Fibroblast of lung (primary cell): ENCODE results near the gene SCOC. TPM values are rescaled to one million over a fixed set of nuclear protein-coding genes. Genes with fewer than 3 reads are reported as not detected.
"Not testable (repeated sequence)": the region's sequence is repeated elsewhere in the genome, so short reads cannot be mapped to it uniquely, and the experiment has no call there.

ENCODE experiments used
- DNase-seq, 2 donors: peaks; one replicate each; pipeline versions ENCODE4 v3.0.0 to v3.0.0-alpha.2; 2010; ENCODE audit warnings: low read depth in 2 of 2
- H2AFZ ChIP-seq: 2 replicates; pipeline ENCODE4 v1.5.1; 2012; ENCODE audit warnings: low read length, control low read depth, inconsistent platforms
- H3K27ac ChIP-seq: 2 replicates; pipeline ENCODE4 v1.5.1; 2011; ENCODE audit warnings: low read length, control low read depth; ENCODE audit not compliant: insufficient read depth
- H3K27me3 ChIP-seq: 2 replicates; pipeline ENCODE4 v1.5.1; 2011; ENCODE audit warnings: mild to moderate bottlenecking, low read length; ENCODE audit not compliant: control insufficient read depth, insufficient read depth
- H3K36me3 ChIP-seq: 2 replicates; pipeline ENCODE4 v1.5.1; 2011; ENCODE audit warnings: low read length; ENCODE audit not compliant: control insufficient read depth, insufficient read depth
- H3K4me1 ChIP-seq: 2 replicates; pipeline ENCODE4 v1.5.1; 2011; ENCODE audit warnings: low read length; ENCODE audit not compliant: control insufficient read depth, insufficient read depth; ENCODE audit errors: extremely low read depth
- H3K4me2 ChIP-seq: 2 replicates; pipeline ENCODE4 v1.5.1; 2011; ENCODE audit warnings: low read length, control low read depth; ENCODE audit not compliant: insufficient read depth; ENCODE audit errors: extremely low read depth
- H3K4me3 ChIP-seq, 4 experiments: fragments of 200-600 bp in 1 of 4; sonication (generic) in 1 of 4; replicated peaks in 1 of 4; 2 replicates each; pipeline ENCODE4 v1.5.1; 2011 to 2016; ENCODE audit warnings: low read length in 4 of 4, low read depth in 3 of 4, mild to moderate bottlenecking in 3 of 4, control low read depth in 2 of 4, inconsistent platforms in 1 of 4, mixed read lengths in 1 of 4; ENCODE audit not compliant: insufficient read depth in 1 of 4; ENCODE audit errors: control extremely low read depth in 1 of 4
- H3K79me2 ChIP-seq: 2 replicates; pipeline ENCODE4 v1.5.1; 2012; ENCODE audit warnings: mild to moderate bottlenecking, low read length, inconsistent platforms; ENCODE audit not compliant: control insufficient read depth, insufficient read depth
- H3K9ac ChIP-seq: 2 replicates; pipeline ENCODE4 v1.5.1; 2011; ENCODE audit warnings: mild to moderate bottlenecking, low read length, control low read depth; ENCODE audit not compliant: insufficient read depth
- H3K9me3 ChIP-seq: 2 replicates; pipeline ENCODE4 v1.5.1; 2012; ENCODE audit warnings: low read depth, low read length; ENCODE audit not compliant: control insufficient read depth, insufficient read depth
- H4K20me1 ChIP-seq: 2 replicates; pipeline ENCODE4 v1.5.1; 2011; ENCODE audit warnings: low read length; ENCODE audit not compliant: control insufficient read depth, insufficient read depth; ENCODE audit errors: extremely low read depth
- CTCF ChIP-seq, 2 donors: IDR thresholded peaks in 1 of 2; conservative IDR thresholded peaks in 1 of 2; 1 replicate in 1 of 2; 2 replicates in 1 of 2; pipeline ENCODE4 v1.5.1; 2011 to 2012; ENCODE audit warnings: low read length in 2 of 2, control low read depth in 1 of 2, inconsistent platforms in 1 of 2, low read depth in 1 of 2, mild to moderate bottlenecking in 1 of 2
- EZH2 ChIP-seq: IDR thresholded peaks from 2 replicates; pipeline ENCODE4 v1.5.1; 2012; ENCODE audit warnings: low read length, control low read depth, mild to moderate bottlenecking; ENCODE audit errors: missing control alignments
- polyA plus RNA-seq, 2 donors: library from polyadenylated mRNA; depleted of rRNA in 1 of 2; stranded (reverse) in 1 of 2; unstranded in 1 of 2; fragments of >200 nt; gene quantifications; 2 replicates each; pipeline ENCODE4 v1.2.1, GENCODE V29; 2011 to 2012; ENCODE audit warnings: missing spikeins in 1 of 2
- total RNA-seq: library from RNA; depleted of rRNA; stranded (reverse); fragments of >200 nt; gene quantifications from 2 replicates; pipeline ENCODE4 v1.2.1, GENCODE V29; 2014

SCOC gene
- total and polyA plus RNA-seq, 2 donors (not counting 1 experiment from before 2014, with no cell fraction given) = 40.1 to 72.3 TPM

GRCh38 chr4:140408974-140409373 is 35.5 kb downstream of the SCOC start:
- H4K20me1 ChIP-seq = no peaks in the 10 kb centered on the region
- H3K4me3 ChIP-seq = no peak overlapping the region
- H3K4me2 ChIP-seq = no peak overlapping the region
- H3K4me1 ChIP-seq = no peaks in the 10 kb centered on the region
- no peaks in the 10 kb centered on the region for H3K36me3 ChIP-seq
- no peak overlapping the region for H3K27ac ChIP-seq
- H3K9me3 ChIP-seq = no peaks in the 10 kb centered on the region
- H3K79me2 ChIP-seq = no peaks in the 10 kb centered on the region
- no peak for DNase-seq
- no peak for TF ChIP-seq CTCF (conservative IDR thresholded peaks at IDR 0.05 in 1 of 2, IDR thresholded peaks at IDR 0.05 in 1 of 2; ENCODE audit: low read depth in 1 of 2, low read length in 2 of 2)
- TF ChIP-seq EZH2 = no peak
- H3K27me3 ChIP-seq = no peaks in the 10 kb centered on the region
- no peak overlapping the region for H3K9ac ChIP-seq
- no peak overlapping the region for H2AFZ ChIP-seq

- H3K27ac ChIP-seq, H3K36me3 ChIP-seq, DNase-seq, H3K4me3 ChIP-seq, H3K79me2 ChIP-seq, H4K20me1 ChIP-seq, H3K4me1 ChIP-seq, H3K4me2 ChIP-seq, H2AFZ ChIP-seq, H3K9me3 ChIP-seq, H3K9ac ChIP-seq, H3K27me3 ChIP-seq: not testable (repeated sequence)
Observed at GRCh38 chr4:140413130-140413969, 39.9 kb downstream of the SCOC start.

- Histone ChIP-seq H3K9ac (no peak overlapping the region), H2AFZ (no peak overlapping the region), H3K27ac (no peak overlapping the region), H3K36me3 (no peaks in the 10 kb centered on the region), H3K4me3 (no peak overlapping the region), H3K27me3 (no peaks in the 10 kb centered on the region), H3K9me3 (no peaks in the 10 kb centered on the region), H3K79me2 (no peaks in the 10 kb centered on the region), H3K4me2 (no peak overlapping the region), H4K20me1 (no peaks in the 10 kb centered on the region), H3K4me1 (peaks cover 3% of the 10 kb centered on the region)
- TF ChIP-seq CTCF (conservative IDR thresholded peaks at IDR 0.05 in 1 of 2, IDR thresholded peaks at IDR 0.05 in 1 of 2; ENCODE audit: low read depth in 1 of 2, low read length in 2 of 2) = no peak
- no peak for TF ChIP-seq EZH2
- DNase-seq = peak; percentile 39 to 55
Observed at GRCh38 chr4:140423106-140423505, 49.7 kb downstream of the SCOC start.
